OCI-LY1 (cell line): Measurements from ENCODE around the gene SLC7A14.

Source experiments
- H2AFZ ChIP-seq: fragments of 200-600 bp; sonication (generic), shearing (Covaris generic); 2 replicates; pipeline ENCODE4 v1.6.0; 2014; ENCODE audit warnings: antibody characterized with exemption, mild to moderate bottlenecking, low read length
- H3F3A ChIP-seq: fragments of 200-600 bp; sonication (generic), shearing (Covaris generic); 2 replicates; pipeline ENCODE4 v1.6.0; 2014; ENCODE audit warnings: mild to moderate bottlenecking, antibody characterized with exemption, low read length, moderate library complexity; ENCODE audit not compliant: insufficient read depth
- H3K27ac ChIP-seq: fragments of 200-600 bp; sonication (generic); 2 replicates; pipeline ENCODE4 v1.5.1; 2014; ENCODE audit warnings: low read length, mixed run types, mild to moderate bottlenecking, low read depth; ENCODE audit not compliant: poor library complexity, severe bottlenecking
- H3K27me3 ChIP-seq: fragments of 200-600 bp; sonication (generic); 2 replicates; pipeline ENCODE4 v1.6.0; 2014; ENCODE audit warnings: antibody characterized with exemption, mild to moderate bottlenecking, low read length, moderate library complexity; ENCODE audit not compliant: insufficient read depth
- H3K36me3 ChIP-seq: fragments of 200-600 bp; sonication (generic); 2 replicates; pipeline ENCODE4 v1.6.1; 2014; ENCODE audit warnings: mild to moderate bottlenecking, antibody characterized with exemption, low read length, moderate library complexity, mixed read lengths; ENCODE audit not compliant: insufficient read depth
- H3K4me1 ChIP-seq: fragments of 200-600 bp; sonication (generic); 2 replicates; pipeline ENCODE4 v1.5.1; 2014; ENCODE audit warnings: mild to moderate bottlenecking, low read length, moderate library complexity; ENCODE audit not compliant: insufficient read depth, severe bottlenecking
- H3K4me2 ChIP-seq: fragments of 200-600 bp; sonication (generic), shearing (Covaris generic); 2 replicates; pipeline ENCODE4 v1.6.1; 2014; ENCODE audit warnings: low read length
- H3K4me3 ChIP-seq: fragments of 200-600 bp; sonication (generic); 2 replicates; pipeline ENCODE4 v1.5.1; 2014; ENCODE audit warnings: low read length, low read depth, mild to moderate bottlenecking, mixed read lengths; ENCODE audit not compliant: poor library complexity, severe bottlenecking
- H3K79me2 ChIP-seq: fragments of 200-600 bp; shearing (Covaris generic); 2 replicates; pipeline ENCODE4 v1.6.1; 2016; ENCODE audit warnings: mixed run types, low read length, mixed read lengths; ENCODE audit not compliant: insufficient read depth
- H3K9ac ChIP-seq: fragments of 200-600 bp; sonication (generic), shearing (Covaris generic); 2 replicates; pipeline ENCODE4 v1.6.1; 2014; ENCODE audit warnings: mild to moderate bottlenecking, low read length, mixed read lengths
- H3K9me2 ChIP-seq: fragments of 200-600 bp; sonication (generic), shearing (Covaris generic); 2 replicates; pipeline ENCODE4 v1.6.1; 2014; ENCODE audit warnings: low read depth, mild to moderate bottlenecking, low read length, mixed read lengths
- H3K9me3 ChIP-seq: fragments of 200-600 bp; shearing (Covaris generic); 2 replicates; pipeline ENCODE4 v1.6.1; 2014; ENCODE audit warnings: low read length, mixed read lengths
- H4K20me1 ChIP-seq: fragments of 200-600 bp; sonication (generic), shearing (Covaris generic); 2 replicates; pipeline ENCODE4 v1.6.0; 2016; ENCODE audit warnings: mild to moderate bottlenecking, low read length; ENCODE audit not compliant: insufficient read depth
- CTCF ChIP-seq: fragments of 200-600 bp; sonication (generic), shearing (Covaris generic); IDR thresholded peaks from 2 replicates; pipeline ENCODE4 v1.5.1; 2017; ENCODE audit warnings: mild to moderate bottlenecking, antibody characterized with exemption, low read length, moderate library complexity, mixed read lengths
- EZH2 ChIP-seq: fragments of 200-600 bp; sonication (generic), shearing (Covaris generic); IDR thresholded peaks from 2 replicates; pipeline ENCODE4 v1.8.0; 2017; ENCODE audit warnings: borderline replicate concordance, mixed run types, mild to moderate bottlenecking, antibody characterized with exemption, low read length, moderate library complexity, mixed read lengths

Gene SLC7A14

GRCh38 chr3:170553788-170554757 is 31.8 kb downstream of the SLC7A14 start:
- H3K9me2 ChIP-seq: no peaks in the 10 kb centered on the region
- no peaks in the 10 kb centered on the region for H3K9me3 ChIP-seq
- no peaks in the 10 kb centered on the region for H3F3A ChIP-seq
- H3K9ac ChIP-seq: no peak overlapping the region
- H3K4me1 ChIP-seq: no peaks in the 10 kb centered on the region
- H3K27ac ChIP-seq: no peak overlapping the region
- H3K79me2 ChIP-seq: no peaks in the 10 kb centered on the region
- H3K4me2 ChIP-seq: no peak overlapping the region
- H3K4me3 ChIP-seq: no peak overlapping the region
- no peaks in the 10 kb centered on the region for H3K36me3 ChIP-seq
- no peaks in the 10 kb centered on the region for H3K27me3 ChIP-seq
- H2AFZ ChIP-seq: no peak overlapping the region
- TF ChIP-seq EZH2 (no peak), CTCF (no peak)
- H4K20me1 ChIP-seq: no peaks in the 10 kb centered on the region

- Histone ChIP-seq H3K27ac (no peak overlapping the region), H2AFZ (no peak overlapping the region), H3K9me2 (no peaks in the 10 kb centered on the region), H3F3A (no peaks in the 10 kb centered on the region), H3K36me3 (no peaks in the 10 kb centered on the region), H3K9me3 (no peaks in the 10 kb centered on the region), H3K79me2 (no peaks in the 10 kb centered on the region), H3K9ac (no peak overlapping the region), H4K20me1 (no peaks in the 10 kb centered on the region), H3K4me2 (no peak overlapping the region), H3K27me3 (no peaks in the 10 kb centered on the region), H3K4me1 (no peaks in the 10 kb centered on the region), H3K4me3 (no peak overlapping the region)
- TF ChIP-seq CTCF: no peak
- no peak for TF ChIP-seq EZH2
These were observed 34.6 kb downstream of the SLC7A14 start for GRCh38 chr3:170551252-170551651.

- Histone ChIP-seq H3K4me2 (no peak overlapping the region), H3K4me3 (no peak overlapping the region), H3K36me3 (no peaks in the 10 kb centered on the region), H2AFZ (no peak overlapping the region), H3K9me2 (no peaks in the 10 kb centered on the region), H3K27me3 (no peaks in the 10 kb centered on the region; the same call in 1 of the 2 replicates), H3K27ac (no peak overlapping the region), H3F3A (no peaks in the 10 kb centered on the region), H3K4me1 (no peaks in the 10 kb centered on the region), H3K9ac (no peak overlapping the region), H3K9me3 (no peaks in the 10 kb centered on the region), H3K79me2 (no peaks in the 10 kb centered on the region), H4K20me1 (no peaks in the 10 kb centered on the region)
- TF ChIP-seq EZH2: no peak
- TF ChIP-seq CTCF: no peak
These were observed 43.2 kb downstream of the SLC7A14 start for GRCh38 chr3:170542704-170543103.
